Loucy (cell line): ENCODE results near the gene TOP2A.
A peak's percentile ranks its signal among the peaks of the same experiment; 100 is the strongest.

Experiments
- EZH2phosphoT487 ChIP-seq: fragments of 200-600 bp; IDR thresholded peaks from 2 replicates; pipeline ENCODE4 v1.6.1; 2018; ENCODE audit warnings: antibody characterized with exemption, mild to moderate bottlenecking, moderate library complexity, borderline replicate concordance
- TF ChIP-seq, protein P1 (sequence below): fragments of 200-600 bp; sonication (generic); conservative IDR thresholded peaks from 2 replicates; pipeline ENCODE4 v1.5.1; 2014; ENCODE audit warnings: mild to moderate bottlenecking, antibody characterized with exemption, low read length

DNA sequence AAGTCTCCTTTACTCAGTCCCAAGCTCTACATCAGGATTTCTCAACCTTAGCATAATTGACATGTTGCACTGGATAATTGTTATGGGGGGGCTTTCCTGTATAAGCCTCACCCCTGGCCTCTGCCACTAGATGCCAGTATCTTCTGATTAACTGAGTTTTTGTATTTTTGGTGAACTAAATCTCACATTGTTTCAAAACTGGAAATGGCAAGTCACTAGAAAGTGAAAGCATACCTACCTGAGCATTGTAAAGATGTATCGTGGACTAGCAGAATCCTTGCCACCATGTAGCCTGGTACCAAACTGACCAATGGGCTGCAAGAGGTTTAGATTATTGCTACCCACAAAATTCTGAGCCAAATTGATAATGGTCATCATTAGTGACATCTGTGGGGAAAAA is 15.0 kb downstream of the TOP2A start:
- TF ChIP-seq EZH2phosphoT487: no peak
- TF ChIP-seq, protein P1, sequence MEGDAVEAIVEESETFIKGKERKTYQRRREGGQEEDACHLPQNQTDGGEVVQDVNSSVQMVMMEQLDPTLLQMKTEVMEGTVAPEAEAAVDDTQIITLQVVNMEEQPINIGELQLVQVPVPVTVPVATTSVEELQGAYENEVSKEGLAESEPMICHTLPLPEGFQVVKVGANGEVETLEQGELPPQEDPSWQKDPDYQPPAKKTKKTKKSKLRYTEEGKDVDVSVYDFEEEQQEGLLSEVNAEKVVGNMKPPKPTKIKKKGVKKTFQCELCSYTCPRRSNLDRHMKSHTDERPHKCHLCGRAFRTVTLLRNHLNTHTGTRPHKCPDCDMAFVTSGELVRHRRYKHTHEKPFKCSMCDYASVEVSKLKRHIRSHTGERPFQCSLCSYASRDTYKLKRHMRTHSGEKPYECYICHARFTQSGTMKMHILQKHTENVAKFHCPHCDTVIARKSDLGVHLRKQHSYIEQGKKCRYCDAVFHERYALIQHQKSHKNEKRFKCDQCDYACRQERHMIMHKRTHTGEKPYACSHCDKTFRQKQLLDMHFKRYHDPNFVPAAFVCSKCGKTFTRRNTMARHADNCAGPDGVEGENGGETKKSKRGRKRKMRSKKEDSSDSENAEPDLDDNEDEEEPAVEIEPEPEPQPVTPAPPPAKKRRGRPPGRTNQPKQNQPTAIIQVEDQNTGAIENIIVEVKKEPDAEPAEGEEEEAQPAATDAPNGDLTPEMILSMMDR: peak; percentile 36
